HG02623 (cell line): ENCODE results near the gene NANS.
"Not testable (repeated sequence)": the region's sequence is repeated elsewhere in the genome, so short reads cannot be mapped to it uniquely, and the experiment has no call there.

Experiments used
- ATAC-seq: cut with Tn5 transposase; IDR thresholded peaks from one replicate; pipeline ENCODE4 v1.9.1; 2021; ENCODE audit warnings: moderate library complexity; ENCODE audit not compliant: unreplicated experiment

Gene NANS

DNA sequence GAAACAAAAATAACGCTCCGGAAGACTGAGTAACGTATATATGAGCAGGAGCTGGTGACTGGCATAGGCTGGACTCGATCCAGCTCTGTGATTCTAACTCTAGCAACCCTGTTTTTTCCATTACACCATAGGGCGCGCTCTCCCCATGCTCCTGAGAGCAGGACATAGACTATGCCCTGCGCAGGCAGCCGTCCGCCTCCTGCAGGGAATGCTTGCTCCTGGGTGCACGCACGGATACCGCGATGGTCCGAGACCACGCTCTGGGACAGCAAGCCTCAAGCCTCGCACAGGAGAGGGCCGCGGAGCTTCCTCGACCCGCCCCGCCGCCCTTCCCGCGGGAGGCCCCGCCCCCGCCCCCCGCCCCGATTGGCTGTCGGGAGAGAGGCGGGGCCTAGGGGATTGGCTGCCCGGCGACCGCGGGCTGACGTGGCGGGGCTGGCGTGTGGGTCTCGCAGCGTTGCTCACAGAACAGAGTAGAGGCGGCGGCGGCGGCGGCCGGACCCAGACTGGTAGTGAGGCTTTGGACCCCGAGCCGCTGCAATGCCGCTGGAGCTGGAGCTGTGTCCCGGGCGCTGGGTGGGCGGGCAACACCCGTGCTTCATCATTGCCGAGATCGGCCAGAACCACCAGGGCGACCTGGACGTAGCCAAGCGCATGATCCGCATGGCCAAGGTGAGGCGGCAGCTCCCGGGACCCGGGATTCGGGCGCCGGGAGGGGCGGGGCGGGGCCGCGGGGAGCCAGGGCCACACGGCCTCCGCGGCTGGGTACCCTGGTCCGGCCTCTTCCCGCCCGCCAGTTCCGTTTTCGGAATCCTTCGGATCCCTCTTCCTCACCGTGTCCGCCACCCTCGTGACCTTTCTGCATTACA, at the start of gene NANS:
Gene NANS (plus strand): TSS at position 464 of the 869 bp plus-strand sequence. CDS start 77 bp downstream, at position 541.
- ATAC-seq: peak; percentile 91

DNA sequence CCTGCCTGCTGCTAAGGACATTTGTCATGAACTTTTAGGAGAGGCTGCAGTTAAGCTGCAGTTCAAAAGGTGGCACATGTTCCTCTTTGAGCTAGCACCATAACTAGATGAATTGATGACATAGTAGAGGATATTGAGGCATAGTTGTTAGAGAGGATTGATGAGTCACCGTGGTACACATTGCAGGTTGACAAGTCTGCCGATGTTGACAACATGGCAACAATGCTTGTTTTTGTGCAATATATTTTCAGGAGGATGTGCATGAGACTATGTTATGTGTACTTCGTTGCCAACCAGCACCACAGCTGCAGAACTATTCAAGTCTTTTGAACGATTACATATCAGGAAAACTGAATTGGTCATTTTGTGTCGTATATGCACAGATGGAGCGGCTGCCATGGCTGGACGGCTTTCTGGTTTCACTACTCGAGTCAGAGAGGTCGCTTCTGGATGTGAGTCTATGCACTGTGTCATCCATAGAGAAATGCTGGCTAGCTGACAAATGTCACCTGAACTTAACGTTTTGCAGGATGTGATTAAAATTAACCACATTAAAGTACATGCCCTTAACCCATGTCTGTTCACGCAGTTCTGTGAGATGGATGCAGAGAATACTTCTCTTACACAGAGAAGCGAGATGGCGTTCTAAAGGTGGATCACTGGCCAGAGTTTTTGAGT, 49.1 kb upstream of the NANS start:
- ATAC-seq: no peak

- ATAC-seq: no peak
Measured at GRCh38 chr9:98008764-98009163, 47.8 kb upstream of the NANS start.

GRCh38 chr9:98009437-98009836, 47.1 kb upstream of the NANS start:
- ATAC-seq: no peak

DNA sequence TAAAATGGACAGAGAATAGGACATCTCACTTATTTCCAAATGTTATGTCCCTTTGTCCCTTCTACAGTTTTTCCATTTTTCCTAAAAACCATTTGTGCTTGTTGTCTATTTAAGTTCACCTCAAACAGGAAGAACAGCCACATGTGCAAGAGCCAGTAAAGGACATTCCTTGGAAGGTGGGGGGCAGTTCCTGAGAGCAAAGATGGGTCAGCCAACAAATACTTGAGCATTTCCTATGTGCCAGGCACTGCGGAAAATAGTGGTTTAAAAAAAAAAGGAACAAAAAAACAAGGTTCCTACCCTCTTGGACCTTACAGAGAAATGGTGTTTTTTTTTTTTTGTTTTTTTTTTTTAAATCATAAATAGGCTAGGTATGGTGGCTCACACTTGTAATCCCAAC, 46.6 kb upstream of the NANS start:
- no peak for ATAC-seq

- ATAC-seq: peak; percentile 96
Measured at GRCh38 chr9:98010445-98010844, 46.1 kb upstream of the NANS start.

GRCh38 chr9:98011122-98011521, 45.4 kb upstream of the NANS start:
- ATAC-seq: no peak

GRCh38 chr9:98016137-98016680, 40.3 kb upstream of the NANS start:
- ATAC-seq: no peak

DNA sequence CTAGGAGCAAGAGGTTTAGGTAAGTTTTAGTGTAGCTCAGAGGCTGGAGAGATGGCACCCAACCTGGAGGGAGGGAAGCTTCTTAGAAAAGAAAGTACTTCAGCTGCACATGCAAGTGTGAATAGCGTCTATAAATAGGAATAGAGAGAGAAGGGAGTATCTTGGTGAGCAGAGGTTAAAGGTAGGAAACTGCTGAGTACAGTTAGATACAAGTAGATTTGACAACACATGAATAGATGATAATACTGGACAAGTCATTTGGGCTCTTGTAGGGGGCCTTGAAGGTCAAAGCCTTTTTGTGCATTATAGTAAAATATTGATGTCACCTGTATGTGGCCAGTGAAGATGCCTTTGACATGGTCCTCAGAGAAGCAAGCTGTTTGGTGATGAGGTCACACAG, 39.2 kb upstream of the NANS start:
- no peak for ATAC-seq

- ATAC-seq: no peak
Measured at GRCh38 chr9:98018347-98018746, 38.2 kb upstream of the NANS start.

- no peak for ATAC-seq
Measured at GRCh38 chr9:98019098-98019497, 37.4 kb upstream of the NANS start.

GRCh38 chr9:98019869-98020268, 36.7 kb upstream of the NANS start:
- not testable (repeated sequence) for ATAC-seq

- no peak for ATAC-seq
Measured at GRCh38 chr9:98020476-98021145, 35.9 kb upstream of the NANS start.

DNA sequence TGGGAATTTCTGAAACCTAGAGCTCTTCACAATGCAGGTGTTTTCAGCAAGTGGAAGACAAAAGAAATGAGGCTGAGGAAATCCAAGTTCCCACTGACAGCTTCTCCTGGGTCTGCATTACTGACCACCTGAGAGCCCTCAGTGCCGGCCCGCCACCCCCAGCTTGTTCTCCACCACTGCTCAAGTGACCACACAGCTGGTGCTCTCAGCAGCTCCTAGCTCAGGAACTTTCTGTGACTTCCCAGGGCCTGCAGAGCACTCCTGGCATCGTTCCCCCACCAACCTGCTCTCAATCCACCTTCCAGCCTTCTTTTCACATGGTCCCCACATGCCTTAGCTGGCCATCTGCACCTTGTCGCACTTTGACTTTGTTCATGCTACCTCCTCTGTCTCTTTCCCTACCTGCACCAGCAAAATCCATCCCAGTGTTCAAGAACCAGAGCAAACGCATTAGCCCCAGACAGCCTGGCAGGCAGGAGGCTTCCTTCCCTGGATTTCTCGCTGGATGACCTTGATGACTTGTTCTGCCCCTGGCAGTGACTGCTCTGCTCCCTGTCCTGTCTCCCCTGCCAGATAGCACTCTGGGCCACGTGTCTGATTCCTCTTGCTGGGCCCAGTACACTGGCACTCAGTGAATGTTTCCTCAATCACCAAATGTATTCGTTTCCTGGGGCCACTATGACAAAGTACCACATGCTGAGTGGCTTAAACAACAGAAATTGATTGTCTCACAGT, 35.1 kb upstream of the NANS start:
- ATAC-seq: no peak

DNA sequence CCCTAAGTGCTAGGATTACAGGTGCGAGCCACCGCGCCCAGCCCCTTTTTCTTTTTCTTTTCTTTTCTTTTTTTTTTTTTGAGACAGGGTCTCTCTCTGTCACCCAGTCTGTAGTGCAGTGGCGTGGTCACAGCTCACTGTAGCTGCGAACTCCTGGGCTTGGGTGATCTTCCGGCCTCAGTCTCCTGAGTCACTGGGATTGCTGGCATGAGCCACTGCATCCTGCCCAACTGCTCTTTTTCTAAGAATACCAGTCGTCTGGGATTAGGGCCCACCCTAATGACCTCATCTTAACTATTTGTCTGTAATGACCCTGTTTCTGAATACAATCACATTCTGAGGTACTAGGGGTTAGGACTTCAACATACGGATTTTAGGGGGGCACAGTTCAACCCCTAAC, 34.1 kb upstream of the NANS start:
- no peak for ATAC-seq

- no peak for ATAC-seq
Measured at GRCh38 chr9:98024702-98025101, 31.8 kb upstream of the NANS start.

GRCh38 chr9:98031169-98031568, 25.4 kb upstream of the NANS start:
- ATAC-seq: no peak

- ATAC-seq: no peak
Measured at GRCh38 chr9:98031935-98032334, 24.6 kb upstream of the NANS start.

GRCh38 chr9:98034593-98035546, 21.7 kb upstream of the NANS start:
- ATAC-seq: peak; percentile 38

DNA sequence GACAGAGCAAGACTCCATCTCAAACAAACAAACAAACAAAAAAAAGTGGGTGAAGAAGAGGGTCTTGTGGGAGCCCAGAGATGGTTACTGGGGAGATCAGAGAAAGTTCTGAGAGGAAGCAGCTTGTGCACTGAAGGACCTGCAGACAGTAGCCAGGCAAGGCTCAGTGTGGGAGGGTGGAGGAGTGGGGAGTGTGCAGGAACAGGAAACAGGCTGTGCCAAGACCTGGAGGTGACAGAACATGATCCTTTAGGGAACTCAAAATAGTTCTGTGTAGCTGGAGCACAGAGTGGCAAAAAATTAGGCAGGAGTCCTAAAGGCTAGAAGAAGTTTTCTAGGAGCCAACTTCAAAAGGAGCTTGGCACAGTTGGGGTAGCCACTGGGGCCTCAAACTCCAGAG, 19.2 kb upstream of the NANS start:
- no peak for ATAC-seq
